HEK293T (cell line): Measurements from ENCODE around the gene SMYD5.

Source experiments
- FOXA1 ChIP-seq: fragments of 450-650 bp; IDR thresholded peaks from 2 replicates; pipeline ENCODE4 v1.6.1; 2016; ENCODE audit warnings: mild to moderate bottlenecking
- FOXM1 ChIP-seq: fragments of 450-650 bp; IDR thresholded peaks from 2 replicates; pipeline ENCODE4 v1.6.1; 2017; ENCODE audit warnings: mild to moderate bottlenecking, borderline replicate concordance
- L3MBTL2 ChIP-seq: fragments of 450-650 bp; conservative IDR thresholded peaks from 2 replicates; pipeline ENCODE4 v1.6.1; 2016; ENCODE audit warnings: mild to moderate bottlenecking
- NFRKB ChIP-seq: fragments of 450-650 bp; IDR thresholded peaks from 2 replicates; pipeline ENCODE4 v1.6.1; 2016; ENCODE audit warnings: mild to moderate bottlenecking, moderate library complexity
- PKNOX1 ChIP-seq: fragments of 450-650 bp; IDR thresholded peaks from 2 replicates; pipeline ENCODE4 v1.6.1; 2016
- SP1 ChIP-seq: fragments of 450-650 bp; IDR thresholded peaks from 2 replicates; pipeline ENCODE4 v1.6.1; 2017
- SUZ12 ChIP-seq: fragments of 450-650 bp; IDR thresholded peaks from 2 replicates; pipeline ENCODE4 v1.6.1; 2016; ENCODE audit warnings: mild to moderate bottlenecking

DNA sequence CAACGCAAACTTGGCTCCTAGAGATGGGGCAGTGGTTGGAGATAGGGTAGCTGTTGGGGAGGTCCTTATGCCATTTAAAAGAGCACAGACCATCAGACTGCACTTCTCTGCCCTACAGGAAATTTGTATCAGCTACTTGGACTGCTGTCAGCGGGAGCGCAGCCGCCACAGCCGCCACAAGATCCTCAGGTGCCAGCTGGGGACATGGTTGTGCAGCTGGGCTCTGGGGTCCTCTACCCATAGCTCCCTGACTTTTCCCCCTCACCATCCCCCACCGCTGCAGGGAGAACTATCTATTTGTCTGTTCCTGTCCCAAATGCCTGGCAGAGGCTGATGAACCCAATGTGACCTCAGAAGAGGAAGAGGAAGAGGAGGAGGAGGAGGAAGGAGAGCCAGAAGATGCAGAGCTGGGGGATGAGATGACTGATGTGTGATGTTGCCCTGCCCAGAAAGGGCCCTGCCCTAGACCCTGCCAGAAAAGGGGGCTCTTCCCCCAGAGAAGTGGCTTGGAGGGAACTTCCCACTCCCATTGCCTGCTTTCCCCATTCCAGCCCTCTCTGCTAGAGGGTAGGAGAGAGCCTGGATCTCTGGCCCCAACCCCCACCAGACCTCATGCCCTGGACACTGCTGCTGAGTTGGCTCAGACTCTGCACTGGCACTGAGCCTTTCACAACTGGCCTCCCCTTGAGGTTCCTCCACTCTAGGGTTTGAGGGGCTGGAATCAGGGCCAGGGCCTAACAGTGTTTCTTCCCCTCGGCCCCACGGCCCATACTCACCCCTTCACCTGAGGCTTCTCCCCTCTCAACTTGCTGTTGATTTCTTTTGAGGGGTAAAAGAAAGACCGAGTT lies 11.7 kb downstream of the SMYD5 start:
- TF ChIP-seq FOXA1 (no peak), SUZ12 (no peak), FOXM1 (no peak), NFRKB (no peak), PKNOX1 (no peak), SP1 (no peak), L3MBTL2 (no peak)
